CD1c-positive myeloid dendritic cell (primary cell): ENCODE data around the gene CPNE5.

Experiments used
- DNase-seq: peaks from one replicate; pipeline ENCODE4 v3.0.0-alpha.2; 2016; ENCODE audit errors: extremely low spot score

The CPNE5 gene

GRCh38 chr6:36743538-36744303, 95.5 kb downstream of the CPNE5 start:
- DNase-seq: no peak

DNA sequence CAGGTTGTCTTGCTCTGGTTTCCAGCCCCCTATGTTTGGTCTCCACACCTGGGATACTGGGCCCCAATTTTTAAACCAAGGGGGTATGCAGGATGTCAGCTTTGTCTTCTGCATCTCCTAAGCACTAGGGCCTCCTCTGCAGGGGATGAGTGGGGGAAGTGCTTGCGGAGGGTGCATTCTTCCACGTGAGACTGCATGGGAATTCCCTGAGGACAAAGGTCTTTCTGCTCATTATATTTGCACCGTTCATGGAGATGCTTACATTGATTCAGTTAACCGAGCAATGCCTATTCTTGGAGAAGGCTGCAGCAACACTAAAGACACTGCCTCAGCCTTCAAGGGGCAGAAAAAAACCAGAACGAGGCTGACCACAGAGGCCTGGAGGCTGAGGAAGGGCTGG, 96.2 kb downstream of the CPNE5 start:
- no peak for DNase-seq

DNA sequence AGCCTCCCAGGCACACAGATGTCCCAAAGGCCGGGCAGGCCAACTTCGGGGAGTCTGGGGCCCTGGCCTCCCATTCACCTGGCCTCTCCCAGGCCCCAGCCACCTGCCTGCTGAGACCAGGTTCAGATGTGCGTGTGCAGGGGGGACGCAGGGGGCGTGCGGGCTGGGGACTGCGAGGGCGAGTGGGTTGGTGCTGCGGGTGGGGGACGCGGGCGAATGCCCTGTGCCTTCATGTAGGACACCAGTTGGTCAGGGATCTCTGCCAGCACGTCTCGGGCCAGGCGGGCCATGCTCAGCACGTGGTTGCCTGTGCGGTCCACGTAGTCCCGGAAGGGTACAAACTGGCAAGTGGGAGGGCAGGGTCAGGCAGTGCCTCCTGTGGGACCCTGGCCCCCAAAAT, 97.1 kb downstream of the CPNE5 start:
- no peak for DNase-seq

- DNase-seq: no peak
Measured at GRCh38 chr6:36740818-36741179, 98.4 kb downstream of the CPNE5 start.

DNA sequence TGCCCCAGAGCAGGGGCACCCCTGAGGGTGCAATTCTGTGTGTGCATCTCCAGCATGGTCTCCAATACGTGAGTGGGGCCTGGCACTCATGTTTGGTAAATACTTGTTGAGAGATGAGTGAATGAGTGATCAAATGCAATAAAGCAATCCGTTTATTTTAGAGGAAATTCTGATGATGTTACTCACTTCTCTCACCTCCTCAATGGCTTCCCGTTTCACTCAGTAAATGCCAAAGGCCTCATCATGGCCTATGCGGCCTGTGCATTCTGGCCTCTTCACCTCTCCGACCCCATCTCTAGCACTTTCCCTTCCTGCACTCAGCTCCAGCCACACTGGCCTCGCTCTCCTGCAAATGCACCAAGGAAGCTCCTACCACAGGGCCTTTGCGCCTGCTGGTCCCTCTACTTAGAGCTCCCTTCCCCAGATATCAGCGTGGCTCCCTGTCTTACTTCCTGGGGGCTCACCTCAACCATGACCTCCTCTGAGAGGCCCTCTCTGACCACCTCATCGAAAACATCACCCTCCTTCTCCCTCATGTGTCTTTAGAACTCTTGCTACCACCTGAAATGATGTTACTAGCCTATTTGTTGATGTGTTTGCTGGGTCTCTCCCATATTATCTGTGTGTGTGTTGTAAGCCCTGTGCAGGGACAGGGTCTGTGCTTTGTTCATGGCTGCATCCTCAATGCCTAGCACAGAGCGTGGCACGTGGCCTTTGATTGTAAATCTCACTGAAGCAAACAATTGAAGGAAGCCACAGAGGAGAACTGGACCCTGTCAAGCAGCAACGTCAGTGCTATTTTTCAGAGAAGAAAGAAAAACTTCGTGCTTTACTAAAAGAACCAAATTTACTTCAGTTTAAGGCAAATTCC, 99.1 kb downstream of the CPNE5 start:
- no peak for DNase-seq

- no peak for DNase-seq
Measured at GRCh38 chr6:36738108-36738507, 101.1 kb downstream of the CPNE5 start.

DNA sequence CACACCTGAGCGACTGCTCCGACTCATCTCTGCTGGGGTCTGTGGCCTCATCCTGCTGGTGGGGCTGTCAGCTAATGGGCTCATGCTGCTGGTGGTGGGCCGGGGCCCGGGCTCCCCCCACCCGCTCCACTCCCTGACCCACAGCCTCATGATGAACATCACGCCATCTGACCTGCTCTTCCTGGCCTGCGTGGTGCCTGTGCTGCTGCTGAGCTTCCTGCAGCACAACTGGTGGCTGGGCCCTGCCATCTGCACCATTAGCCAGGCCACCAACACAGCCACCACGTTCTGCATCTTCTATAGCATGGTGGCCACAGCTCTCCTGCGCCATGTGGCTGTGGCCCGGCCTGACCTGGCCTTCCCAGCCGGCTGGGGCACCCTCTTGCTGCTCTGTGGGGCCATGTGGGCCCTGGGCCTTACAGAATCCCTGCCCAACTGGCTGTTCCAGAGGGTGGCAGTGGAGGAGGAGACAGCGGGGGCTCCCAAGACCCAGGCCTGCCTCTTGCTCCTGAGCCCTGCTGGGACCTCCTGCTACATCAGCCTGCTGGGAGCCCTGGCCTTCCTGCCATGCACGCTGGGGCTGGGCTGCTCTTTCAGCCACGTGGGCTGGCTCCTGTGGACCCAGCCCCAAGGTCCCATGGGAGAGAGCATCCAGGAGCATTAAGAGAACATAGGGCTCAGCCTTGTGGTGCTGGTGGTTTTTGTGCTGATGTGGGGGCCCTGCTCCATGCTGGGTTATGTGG, 102.0 kb downstream of the CPNE5 start:
- no peak for DNase-seq

- DNase-seq: peak; percentile 64
Measured at GRCh38 chr6:36735110-36736071, 103.9 kb downstream of the CPNE5 start.

DNA sequence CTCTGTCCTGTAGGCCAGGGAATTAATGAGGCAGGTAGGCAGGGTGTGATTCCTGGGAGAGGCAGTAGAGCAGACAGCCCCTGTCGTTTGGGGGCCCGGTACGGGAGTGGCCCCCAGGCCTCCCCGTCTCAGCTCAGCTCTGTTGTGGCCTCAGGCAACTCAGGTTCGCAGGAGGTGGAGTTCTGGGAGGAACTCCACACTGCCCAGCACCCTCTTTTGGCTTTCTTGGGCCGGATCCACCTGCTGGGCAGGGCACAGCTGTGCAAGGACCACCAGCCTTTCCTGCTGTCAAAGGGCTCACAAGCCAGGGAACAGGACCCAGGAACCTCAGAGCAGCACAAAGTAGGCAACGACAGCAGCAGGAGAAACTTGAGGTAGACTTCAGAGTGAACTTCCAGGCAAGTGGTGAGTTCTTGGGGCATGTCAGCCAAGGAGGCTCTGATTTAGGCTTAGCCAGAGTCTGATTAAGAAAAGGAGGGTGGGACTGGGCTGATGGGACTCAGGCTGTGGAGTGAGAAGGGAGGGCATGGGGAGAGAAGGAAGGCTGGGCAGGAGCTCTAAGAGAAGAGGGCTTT, 104.7 kb downstream of the CPNE5 start:
- DNase-seq: no peak

GRCh38 chr6:36733300-36733699, 105.9 kb downstream of the CPNE5 start:
- DNase-seq: no peak

DNA sequence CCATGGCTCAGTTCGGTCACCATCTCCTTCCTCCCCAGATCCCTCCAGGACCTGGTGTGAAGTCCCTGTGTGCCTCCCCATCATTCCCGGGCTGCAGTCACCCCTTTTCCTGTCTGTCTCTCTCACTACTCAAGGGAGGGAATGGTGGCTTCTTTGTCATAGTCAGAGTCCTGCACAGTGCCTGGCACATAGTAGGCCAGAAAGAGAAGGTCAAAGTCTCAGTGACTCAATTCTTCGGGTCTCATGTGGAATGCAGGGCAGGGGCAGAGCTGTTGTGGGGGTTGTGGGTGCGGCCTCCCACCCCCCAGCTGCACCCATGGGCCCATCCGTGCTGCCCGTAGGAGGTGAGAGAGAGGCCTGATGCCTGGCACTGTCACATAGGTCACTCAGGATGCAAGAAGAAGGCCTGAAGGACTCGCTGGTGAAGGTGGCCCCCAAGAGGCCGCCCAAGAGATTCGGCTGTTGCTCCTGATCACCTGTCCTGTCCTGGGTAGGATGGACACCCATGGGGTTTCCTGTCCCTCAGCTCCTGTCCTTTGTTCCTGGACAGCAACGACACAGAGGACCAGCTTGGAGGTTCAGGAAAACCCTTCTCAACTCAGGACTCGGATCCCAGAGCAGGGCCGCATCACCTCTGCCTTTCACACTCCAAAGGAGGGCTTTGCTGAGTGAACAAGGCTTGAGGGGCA, 107.5 kb downstream of the CPNE5 start:
- no peak for DNase-seq

DNA sequence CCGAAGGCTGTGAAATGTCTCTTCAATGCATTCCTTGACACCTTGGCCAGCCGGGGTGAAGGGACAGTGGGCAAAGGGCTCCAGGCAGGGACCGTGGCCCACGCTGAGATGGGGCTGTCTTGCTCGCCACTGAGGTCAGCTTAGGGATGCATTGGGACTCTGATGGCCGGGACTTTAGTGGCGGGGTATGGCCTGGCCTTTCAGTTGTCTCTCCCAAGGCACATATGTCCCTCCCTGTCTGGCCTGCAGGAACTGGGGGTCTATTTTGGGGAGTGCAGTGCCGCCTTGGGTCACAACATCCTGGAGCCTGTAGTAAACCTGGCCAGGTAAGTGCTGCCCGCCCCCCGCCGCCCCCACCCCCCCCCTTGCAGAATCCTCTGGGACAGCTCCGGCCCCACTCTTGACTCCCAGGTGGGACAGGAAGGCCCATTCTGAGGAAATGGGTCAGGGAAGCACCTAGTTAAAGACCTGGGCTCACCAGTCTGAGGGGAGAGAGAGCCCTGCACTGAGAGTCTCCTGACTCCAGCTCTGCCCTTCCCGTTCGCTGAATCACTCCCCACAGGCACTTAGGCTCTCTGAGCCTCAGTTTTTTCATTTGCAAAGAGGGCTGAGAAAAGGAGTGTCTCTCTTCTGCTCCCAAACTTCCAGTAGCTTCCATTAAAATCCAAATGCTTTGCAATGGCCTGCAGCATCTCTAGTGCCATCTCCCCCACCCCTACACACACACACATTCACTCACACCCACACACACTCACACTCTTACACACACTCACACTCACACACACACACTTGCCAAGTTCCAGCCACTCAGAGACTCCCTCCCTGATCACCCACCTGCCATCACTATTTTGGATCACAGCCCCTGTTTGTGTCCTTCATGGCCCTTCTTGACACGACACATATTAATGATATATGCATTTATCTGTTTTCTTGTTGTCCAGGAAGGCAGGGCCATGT, 108.5 kb downstream of the CPNE5 start:
- DNase-seq: no peak

DNA sequence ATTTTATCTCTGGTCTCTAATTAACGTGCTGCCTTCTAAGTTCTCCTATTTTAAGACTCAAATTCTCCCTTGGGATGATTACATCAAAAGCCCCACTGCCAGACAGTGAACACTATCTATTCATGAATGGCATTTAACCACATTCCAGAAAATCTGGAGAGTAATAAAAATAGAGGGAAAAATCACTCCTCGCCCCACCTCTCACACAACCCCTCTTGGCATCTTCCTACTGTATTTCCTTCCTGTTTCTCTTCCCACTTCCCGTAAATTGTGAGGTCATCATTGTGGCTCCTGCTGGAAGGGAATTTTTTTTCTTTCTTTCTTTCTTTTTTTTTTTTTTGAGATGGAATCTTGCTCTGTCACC, 110.1 kb downstream of the CPNE5 start:
- DNase-seq: no peak

- no peak for DNase-seq
Measured at GRCh38 chr6:36728289-36729160, 110.7 kb downstream of the CPNE5 start.

DNA sequence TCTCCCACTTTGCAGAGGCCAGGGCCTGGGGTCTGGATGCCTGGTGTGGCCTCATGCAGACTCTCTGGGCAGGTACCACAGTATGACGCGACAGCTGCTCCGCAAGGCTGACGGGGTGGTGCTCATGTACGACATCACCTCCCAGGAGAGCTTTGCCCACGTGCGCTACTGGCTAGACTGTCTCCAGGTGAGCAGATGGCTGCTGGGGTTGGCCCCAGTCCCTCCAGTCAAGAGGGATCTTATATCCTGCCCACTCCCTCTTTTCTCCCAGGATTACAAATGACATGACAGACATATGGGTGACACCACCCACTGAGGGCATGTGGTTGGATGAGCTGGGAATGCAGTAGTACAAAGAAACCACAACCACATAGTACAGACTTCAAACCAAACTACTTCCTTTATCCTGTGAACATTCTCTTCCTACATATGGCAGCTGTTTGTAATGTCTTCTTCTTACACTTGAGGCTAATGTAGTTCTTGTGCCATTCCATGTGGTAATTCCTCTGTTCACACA, 111.7 kb downstream of the CPNE5 start:
- DNase-seq: peak; percentile 82

GRCh38 chr6:36725581-36725980, 113.7 kb downstream of the CPNE5 start:
- DNase-seq: no peak

- DNase-seq: peak; percentile 62
Measured at GRCh38 chr6:36724514-36725390, 114.5 kb downstream of the CPNE5 start.
